EL (cell line): ENCODE results near the gene SNORC.
"Not testable (repeated sequence)": the region's sequence is repeated elsewhere in the genome, so short reads cannot be mapped to it uniquely, and the experiment has no call there.

Source experiments
- DNase-seq: peaks from one replicate; pipeline ENCODE4 v3.0.0-alpha.2; 2016

SNORC gene

DNA sequence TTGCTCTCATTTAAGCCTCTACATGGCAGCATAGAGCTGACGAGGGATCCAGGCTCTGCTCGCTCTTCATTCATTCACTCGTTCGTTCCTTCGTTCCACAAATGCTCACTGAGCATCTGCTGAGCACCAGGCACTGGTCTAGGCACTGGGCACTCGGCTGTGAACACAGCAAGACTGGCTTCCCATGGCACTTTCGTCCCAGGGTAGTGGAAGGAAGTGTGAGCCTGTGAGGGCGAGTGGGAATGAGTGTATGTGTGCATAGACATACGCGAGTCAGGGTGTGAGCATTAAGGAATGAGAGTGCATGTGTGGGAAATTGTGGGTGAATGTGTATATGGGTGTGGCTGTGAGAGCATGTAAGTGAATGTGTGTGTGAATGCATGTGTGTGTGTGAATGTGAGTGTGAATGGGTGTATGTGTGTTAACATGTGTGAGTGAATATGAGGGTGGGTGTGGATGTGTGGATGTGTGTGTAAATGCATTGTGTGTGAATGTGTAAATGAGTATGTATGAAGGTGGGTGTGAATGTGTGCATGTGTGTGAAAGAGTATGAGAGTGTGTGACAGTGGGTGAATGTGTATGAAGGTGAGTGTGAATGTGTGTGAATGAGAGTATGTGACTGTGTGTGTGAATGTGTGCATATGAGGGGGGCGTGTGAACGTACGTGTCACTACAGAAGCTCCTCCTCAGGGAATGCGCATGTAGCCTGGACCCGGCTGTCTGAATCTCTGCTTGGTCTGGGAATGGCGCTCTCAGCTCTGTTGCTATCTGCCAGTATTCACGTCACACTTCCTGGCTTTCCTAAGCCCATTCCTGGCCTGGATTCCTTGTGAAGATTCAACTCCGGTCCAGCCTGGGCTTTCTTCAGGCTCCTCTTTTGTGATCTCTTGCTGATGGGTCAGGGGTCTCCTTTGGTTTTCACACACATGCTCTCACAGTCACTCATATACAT is 28.8 kb downstream of the SNORC start:
- no peak for DNase-seq

DNA sequence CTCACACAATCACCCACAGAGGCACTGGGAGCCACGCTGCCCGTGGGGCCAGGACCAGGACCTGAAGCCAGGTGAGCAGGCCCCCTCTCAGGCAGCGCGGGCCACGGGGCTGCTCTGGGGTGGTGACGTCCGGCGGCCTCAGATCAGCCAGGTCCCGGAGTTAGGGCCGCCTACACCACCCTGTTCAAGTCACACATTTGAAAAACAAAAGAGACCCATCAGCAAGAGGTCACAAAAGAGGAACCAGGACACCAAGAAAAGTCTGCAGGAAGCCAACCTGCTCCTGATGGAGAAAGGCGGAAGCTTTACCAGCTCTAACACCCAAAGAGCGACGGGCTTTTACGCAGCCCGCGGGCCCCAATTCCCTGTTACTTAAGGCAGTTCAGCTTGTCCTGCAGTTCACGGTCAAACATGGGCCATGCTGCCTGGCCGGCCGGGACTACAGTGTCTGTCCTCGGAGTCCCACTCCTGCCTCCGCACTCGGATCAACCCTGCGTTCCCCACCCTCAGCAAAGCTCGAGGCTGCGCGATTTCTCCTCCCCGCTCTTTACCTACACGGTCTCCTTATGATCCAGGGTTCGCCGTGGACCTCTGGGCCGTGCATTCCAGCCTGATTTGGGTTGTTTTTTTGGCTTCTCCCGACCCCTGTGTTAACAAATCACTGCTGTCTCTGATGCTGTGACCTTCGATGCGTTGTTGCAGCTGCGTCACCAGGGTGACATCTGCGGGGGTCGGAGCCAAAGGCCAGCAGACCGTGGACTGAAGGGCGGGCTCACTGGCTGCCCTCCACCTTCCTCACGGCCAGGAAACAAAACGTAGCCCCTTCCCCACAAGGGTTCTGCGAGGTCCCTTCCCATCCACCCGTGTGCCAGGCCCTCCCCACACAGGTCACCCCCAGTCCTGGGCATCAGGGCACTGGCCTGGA is 31.0 kb downstream of the SNORC start:
- no peak for DNase-seq

DNA sequence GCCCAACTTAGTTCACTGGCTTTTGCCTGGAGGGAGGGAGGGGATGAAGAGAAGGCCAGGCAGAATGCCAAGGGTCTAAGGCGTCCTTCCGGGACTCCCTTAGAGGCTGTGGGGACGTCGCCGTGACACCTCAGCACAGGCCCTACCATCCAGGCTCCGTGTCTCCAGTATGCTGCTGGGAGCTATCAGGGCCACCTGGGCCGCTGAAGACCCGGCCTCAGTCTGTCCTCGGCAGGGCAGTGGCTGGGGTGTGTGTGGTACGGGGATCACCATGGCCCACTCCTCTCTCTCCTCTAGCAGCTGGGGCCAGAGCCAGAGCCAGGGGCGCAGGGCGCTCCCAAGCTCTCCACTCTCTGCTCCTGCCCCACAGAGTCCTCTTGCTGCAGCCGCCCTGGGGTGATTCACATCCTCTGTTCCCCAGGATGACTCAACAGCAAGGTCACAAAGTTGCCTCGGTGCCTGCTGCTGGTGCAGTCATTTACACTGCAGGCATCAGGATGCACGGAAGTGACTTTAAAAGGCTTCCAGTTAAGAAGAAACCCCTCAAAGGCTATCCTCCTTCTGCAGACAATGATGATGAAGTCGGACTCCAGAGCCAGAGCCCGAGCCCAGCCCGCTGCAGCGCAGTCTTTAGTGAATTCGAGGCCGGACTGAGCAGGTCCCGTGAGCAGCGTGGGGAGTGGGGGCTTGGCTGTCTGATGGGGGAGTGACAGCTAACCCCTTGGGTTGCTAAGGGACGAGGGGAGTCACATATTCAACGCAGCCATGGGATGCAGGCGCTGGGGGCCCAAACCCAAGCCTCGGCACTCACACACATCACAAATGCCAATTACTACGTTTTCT is 31.9 kb downstream of the SNORC start:
- DNase-seq = peak; percentile 94

DNA sequence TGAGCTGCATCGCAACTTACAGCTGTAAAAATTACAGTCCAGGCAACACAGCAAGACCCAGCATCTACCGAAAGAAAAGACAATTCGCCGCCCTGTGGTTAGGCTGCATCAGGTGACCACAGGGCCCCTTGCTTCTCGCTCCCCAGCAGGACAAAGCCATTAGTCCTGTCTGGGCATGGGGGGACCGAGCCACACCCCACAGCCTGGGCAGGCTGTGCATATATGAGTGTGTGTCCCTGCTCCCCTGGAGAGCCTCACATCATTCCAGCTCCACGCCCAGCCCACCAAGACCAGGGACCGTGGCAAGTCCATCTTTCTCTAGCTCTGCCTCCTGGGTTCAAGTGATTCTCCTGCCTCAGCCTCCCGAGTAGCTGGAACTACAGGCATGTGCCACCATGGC is 33.9 kb downstream of the SNORC start:
- no peak for DNase-seq

DNA sequence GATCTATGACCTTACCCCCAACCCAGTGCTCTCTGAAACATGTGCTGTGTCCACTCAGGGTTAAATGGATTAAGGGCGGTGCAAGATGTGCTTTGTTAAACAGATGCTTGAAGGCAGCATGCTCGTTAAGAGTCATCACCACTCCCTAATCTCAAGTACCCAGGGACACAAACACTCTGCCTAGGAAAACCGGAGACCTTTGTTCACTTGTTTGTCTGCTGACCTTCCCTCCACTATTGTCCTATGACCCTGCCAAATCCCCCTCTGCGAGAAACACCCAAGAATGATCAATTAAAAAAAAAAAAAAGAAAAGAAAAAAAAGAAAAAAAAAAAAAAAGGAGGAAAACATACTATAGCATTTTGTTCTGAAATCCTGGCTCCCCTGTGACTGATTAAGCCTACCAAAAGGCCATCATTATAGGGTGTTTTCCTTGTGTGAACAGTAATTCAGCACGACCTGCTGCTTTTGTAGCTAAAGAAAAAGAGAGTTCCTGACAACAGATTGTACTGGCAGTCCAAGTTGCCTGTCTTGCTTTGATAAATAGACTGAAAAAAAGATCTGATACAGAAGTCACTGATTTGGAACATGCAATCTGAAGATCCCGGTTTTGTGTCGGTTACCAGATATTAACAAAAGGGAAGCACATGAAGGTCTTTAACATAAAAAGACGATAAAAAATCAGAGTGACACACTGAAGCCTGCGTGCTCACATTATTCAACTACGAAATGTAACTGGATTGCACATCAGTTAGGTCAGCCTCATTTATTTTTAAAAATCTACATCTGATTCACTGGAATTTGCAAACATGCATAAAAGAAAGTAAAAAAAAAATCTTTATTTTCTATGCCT is 37.0 kb downstream of the SNORC start:
- DNase-seq = not testable (repeated sequence)

DNA sequence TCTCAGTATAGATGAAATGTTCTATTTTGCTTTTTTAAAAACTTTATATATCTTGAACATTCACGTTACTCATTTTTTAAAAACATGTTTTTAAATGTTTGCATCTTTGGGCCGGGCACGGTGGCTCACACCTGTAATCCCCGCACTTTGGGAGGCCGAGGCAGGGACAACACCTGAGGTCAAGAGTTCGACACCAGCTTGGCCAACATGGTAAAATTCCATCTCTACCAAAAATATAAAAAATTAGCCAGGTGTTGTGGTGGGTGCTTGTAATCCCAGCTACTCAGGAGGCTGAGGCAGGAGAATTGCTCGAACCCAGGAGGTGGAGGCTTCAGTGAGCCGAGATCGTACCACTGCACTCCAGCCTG is 37.6 kb downstream of the SNORC start:
- DNase-seq = not testable (repeated sequence)

DNA sequence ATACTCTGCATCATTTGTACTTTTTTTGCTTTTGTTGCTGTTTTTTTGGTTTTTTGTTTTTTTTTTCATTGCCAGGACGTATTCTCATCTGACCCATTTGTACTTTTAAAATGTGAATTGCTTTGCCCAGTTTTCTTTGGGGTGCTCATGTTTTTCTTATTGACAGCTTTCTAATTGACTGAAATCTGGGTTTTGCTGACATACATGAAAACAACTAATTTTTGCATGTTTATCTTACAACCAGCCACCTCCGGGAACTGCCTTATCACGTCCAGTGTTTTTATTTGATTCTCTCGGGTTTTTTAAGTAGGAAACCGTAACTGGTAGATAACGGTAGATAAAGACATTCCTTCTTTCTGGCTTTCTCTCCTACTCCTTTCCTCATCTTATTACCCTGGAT is 38.6 kb downstream of the SNORC start:
- DNase-seq = no peak

DNA sequence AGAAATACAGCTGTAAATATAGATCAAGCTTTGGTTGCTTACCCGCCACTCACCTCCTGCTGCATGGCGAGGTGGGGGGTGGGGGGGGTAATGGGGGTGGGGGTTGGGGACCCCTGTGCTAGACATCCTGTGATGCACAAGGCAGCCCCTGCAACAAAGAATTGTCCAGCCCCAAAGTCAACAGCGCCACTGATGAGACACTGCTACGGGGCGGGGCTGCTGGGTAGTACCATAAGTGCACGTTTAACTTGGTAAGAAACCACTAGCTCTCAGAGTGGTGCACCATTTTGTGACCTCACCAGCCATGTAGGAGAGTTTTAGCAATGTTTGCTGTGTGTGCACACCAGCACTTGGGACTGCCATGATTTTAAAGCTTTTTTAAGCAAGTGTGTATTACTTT is 40.3 kb downstream of the SNORC start:
- no peak for DNase-seq

DNA sequence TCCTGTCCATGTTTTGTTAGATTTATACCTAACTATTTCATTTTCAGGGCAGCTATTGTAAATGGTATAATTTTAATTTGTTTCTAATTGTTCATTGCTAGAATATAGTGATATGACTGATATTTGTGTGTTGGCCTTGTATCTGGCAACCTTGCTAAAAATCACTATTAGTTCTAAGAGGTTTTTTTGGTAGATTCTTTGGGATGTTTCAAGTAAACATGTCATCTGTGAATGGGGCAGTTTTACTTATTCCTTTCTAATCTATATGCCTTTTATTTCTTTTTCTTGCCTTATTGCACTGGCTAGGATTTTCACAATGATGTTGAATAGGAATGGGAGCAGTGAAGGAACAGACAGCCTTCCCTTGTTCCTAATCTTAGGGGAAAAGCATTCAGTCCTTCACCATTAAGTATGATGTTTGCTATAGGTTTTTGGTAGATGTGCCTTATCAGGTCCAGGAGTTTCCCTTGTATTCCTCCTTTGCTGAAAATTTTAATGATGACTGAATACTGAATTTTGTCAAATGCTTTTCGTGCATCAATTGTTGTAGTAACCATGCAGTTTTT is 41.7 kb downstream of the SNORC start:
- DNase-seq = no peak

DNA sequence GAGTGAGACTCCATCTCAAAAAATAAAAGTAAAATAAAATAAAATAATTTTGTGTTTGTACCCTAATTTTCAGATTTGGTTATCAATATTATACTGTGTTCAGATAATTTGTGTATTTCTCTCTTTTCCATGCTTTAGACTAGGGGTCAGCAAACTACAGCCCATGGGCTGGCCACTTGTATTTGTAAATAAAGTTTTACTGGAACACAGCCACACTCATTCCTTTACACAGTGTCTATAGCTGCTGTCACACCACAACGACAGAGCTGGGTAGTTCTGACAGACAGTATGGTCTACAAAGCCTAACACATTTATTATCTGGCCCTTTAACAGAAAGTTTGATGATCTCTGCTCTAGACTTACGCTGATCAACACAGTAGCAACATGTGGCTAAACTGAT is 43.8 kb downstream of the SNORC start:
- DNase-seq = no peak

DNA sequence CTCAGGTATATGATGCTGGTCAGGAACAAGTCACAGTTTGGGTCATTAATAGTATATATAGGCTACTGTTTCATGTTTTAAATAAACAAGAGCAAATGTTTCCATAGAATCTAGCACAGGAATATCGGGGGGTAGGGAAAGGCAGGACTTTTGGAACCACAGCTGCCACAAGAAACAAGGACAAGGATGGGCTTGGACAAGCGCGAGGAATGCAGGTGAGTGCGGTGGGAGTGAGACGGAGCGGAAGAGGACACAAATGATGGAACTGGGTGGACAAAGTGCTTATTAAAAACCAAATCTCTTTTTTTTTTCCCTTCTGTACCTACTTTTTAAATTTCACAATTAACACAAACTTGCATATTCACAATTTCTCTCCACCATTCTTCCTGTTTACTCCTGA is 49.1 kb downstream of the SNORC start:
- DNase-seq = no peak

DNA sequence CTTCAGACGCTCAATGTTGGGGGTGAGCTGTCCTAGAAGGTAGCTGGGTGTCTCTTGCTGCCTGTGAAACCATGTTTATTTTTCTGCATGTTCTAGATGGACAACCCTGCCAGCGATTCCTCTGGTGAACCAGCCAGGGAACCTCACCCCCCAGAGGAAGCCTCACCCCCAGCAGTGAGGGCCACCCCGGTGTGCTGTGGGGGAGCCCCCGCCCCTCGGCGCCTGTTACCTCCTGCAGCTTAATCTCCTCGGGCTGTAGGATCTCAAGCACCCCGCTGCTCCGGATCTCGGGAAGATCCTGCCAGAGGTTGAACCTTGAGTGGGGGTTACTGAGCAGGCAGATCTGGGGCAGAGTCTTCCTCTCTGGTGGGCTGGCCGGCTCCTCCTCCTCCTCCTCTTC is 50.0 kb downstream of the SNORC start:
- no peak for DNase-seq

DNA sequence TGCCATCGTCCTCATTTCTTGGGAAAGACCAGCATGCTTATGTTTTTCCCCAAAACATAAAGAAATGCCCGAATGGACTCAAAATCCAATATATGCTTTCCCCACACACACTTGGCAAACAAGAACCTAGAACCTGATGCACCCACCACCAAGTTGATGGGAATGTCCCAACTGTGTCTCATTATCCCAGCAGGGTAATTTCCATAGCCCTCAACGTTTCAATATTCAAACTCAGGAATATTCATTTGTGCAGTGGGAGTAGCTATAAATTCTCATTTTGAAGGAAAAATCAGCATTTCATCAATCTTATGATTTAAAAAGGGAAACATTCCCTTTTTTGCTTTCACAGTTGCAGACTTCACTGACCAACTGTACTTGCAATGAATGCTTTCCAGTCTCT is 50.7 kb downstream of the SNORC start:
- no peak for DNase-seq

DNA sequence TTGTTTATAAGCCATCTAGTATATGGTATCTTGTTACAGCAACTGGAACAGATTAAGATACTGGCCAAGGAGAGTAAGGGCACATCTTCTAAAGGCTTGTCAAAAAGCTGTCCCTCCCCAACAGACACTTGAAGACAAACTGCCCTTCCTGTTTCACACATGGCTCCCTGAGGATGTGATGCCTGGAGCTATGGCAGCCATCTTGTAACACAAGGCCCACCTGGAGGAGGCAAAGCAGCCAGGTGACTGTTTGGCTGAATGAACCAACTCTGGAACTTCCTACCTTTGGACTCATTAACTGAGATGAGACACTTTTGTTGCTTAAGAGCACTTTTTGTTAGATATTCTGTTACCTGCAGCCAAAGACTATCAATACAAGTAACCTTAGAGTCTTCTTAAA is 54.4 kb downstream of the SNORC start:
- no peak for DNase-seq

DNA sequence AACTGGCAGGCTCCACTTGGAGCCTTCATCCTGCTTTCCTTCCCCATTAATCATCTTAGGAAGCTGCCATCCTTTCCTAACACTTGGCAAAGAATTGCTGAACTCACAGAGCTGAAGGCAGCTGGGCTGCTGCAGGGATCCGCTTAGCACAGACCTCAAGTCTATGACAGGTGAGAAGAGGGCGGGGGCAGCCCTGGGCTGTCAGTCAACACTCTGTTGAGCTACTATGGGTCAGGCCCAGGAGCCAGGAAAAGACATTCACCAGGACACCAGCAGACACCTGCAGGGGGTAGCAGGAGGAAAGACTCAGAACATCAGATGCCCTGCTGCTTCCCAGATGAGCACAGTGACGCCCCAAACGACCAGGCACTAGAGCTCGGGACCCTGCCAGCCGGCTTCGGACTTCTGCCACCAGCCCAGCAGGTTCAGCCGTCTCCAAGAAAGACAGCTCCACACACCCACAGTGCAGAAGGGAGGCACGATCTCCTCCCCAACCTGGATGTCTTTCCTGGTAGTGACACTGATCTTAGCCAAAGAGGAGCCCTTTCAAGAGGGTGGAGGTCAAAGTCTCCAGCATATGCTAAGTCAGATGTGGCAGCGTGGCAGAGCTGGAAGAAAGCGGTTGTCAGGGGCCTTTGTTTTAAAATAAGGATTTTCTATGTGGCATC is 55.2 kb downstream of the SNORC start:
- no peak for DNase-seq

DNA sequence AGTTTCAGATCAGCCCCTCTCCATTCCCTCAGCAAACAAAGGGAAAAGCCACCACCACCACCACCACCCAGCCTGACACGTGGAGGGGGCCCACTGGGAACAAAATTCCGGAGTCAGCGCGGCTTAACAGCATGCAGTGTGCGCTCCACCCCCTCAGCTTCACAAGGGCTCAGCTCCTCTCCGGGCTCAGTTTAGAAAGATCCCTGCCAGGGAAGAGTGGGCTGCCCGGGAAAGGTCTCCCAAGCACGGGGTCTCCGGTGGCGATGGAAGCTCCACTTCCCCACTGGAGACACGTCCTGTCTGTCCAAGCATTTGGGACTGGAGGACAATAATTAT is 55.7 kb downstream of the SNORC start:
- DNase-seq = no peak

DNA sequence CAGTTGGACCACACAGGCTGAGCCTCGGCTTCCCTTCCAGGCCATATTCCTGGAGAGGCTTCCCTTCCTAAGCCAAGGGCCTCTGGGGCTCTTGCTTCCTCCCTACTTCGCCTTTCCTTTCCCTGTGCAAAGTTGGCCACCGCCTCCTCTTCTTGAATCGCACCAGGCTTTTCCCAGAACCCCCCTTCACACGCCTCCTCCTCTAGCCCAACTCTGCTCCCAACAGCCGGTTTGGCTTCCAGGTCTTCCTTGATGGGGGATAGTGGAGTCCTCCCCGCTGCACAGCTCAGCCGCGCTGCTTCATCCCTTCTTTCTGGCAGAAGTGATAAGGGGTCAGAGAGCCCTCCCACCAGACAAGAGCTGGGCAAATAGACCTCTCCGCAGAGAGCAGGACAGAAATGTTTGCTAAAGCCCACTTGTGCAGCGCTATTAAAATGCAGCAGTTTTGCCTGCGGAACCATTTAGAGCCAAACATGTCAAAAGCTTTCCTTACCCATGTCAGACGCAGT is 56.4 kb downstream of the SNORC start:
- no peak for DNase-seq

DNA sequence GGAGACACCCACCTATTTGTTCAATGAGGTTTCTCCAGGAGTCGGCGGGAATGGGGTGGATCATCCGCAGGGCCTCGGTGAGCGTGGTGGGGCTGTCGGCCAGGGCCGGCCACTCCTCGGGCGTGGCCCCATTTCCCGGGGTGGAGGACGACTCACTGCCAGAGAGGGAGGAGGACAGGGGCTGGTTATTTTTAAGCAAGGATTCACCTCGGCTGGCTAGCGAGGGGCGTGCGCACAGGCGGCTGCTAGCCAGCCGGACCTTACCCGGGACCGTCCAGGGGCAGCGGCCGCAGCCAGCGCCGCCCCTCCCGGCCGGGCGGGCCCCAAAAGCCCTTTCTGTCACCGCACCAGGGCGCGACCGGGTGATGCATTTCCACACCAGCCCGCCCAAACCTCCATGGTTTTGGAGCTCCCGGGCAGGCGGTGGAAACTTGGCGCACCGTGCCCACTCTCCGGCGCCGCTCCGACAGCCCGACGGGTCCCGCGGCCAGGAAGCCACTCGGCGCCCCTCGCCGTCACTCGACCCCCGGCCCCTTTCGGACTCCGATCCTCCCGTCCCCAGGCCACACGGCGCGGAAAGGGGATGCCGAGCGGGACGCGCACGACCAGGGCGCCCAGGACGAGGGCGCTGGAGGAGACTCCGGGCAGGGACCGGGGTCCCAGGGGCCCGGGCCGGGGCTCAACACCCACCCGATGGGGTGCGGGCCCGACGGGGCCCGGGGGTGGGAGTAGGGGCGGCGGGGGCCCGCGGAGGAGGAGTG is 57.1 kb downstream of the SNORC start:
- peak; percentile 15 for DNase-seq

DNA sequence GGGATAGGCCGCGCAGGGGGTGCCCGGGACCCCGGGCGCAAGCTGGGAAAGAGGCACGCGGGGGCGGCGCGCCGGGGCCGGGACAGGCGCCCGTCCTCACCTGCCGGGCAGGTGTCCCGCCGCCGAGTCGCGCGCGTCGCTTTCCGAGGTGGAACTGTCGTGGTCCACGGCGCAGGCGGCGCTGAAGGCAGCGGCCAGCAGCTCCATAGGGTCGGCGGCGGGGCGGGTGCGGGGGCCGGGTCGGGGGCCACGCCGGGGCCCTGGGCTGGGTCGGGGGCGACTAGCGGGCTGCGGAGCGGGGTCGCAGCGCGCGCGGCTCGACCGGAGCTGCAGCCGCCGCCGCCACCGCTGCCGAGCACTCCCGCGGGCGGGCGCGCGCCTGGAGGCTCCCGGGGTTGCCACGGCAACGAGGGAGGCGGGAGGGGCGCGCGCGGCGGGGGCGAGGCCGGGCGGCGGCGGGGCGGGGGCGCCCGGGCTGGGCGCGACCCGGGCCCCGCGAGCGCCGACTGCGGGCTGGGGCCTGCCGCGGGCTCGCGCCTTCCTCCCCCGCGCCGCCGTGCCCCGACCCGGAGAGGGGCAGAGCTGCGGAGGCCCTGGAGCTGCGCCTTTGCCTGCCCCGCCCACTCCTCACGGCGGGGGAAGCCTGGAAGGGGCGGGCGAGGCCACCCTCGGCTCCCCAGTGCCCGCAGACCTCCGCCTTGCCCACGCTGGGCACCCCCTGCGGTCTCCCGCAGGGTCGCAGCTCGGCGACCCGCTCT is 57.9 kb downstream of the SNORC start:
- DNase-seq = no peak
